ENCODE results near the gene SOX2. TPM values are rescaled to one million over a fixed set of nuclear protein-coding genes. Genes with fewer than 3 reads are reported as not detected.

SOX2 gene
- total RNA-seq, 1 experiment from 2014 or later, result 307 TPM

DNA sequence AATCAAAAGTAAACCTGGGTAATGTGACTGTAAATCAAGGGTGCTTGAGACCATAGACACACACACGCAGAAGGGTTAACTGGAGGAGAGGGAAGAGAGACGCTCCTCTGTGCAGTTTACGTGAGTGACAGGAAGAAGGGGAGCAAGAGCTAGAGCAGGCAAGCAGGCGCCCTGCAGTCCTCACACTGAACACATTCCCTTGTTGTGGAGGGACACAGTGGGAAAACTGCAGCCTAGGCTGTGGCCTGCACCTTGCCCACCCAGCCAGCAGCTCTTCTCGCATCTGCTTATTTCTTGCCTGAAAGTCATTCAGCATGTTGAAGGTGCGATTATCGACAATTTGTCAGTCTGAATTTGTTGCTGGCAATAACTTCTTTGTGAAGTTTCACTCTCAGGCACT, 24.2 kb downstream of the SOX2 start:
- no peak overlapping the region for H3T11ph ChIP-seq (ENCODE audit: low read length)
- no peak overlapping the region for H2BK20ac ChIP-seq (ENCODE audit: low read depth, low read length, poor library complexity, severe bottlenecking)
- H3K4me1 ChIP-seq (ENCODE audit: insufficient read depth, low read length), result peaks cover 5% of the 10 kb centered on the region; the same call in 1 of the 2 replicates
- Mint-ChIP-seq H3K4me3 (no peak overlapping the region), H3K4me1 (peaks cover 35% of the 10 kb centered on the region in 2 experiments), H3K27ac (no peak overlapping the region; a peak in 1 of 7 replicates), H3K36me3 (ENCODE audit: insufficient read depth in 1 of 3, low read depth in 3 of 3) (no peaks in the 10 kb centered on the region; a peak in 1 of 7 replicates), H3K9me3 (no peaks in the 10 kb centered on the region), H3K27me3 (ENCODE audit: low read depth) (peaks cover 29% of the 10 kb centered on the region)
- peaks cover 3% of the 10 kb centered on the region for H3K23me2 ChIP-seq (ENCODE audit: insufficient read length, low read depth, low read length, poor library complexity, severe bottlenecking)
- no peak for DNase-seq
- no peak overlapping the region for H3K4me2 ChIP-seq (ENCODE audit: insufficient read depth, insufficient read length, low read length)
- H3K9me3 ChIP-seq (ENCODE audit: control insufficient read depth, low read depth, low read length), result no peaks in the 10 kb centered on the region
- no peak overlapping the region for H3K56ac ChIP-seq (ENCODE audit: insufficient read length, low read depth, low read length)
- H4K91ac ChIP-seq (ENCODE audit: insufficient read length, low read depth, low read length), result no peak overlapping the region
- H2AK5ac ChIP-seq (ENCODE audit: insufficient read length, low read length), result no peak overlapping the region
- no peak overlapping the region for H4K8ac ChIP-seq (replicated peaks; ENCODE audit: insufficient read length, low read depth, low read length)
- TF ChIP-seq CTCF (conservative IDR thresholded peaks at IDR 0.05), result no peak
- no peak overlapping the region for H2BK15ac ChIP-seq (ENCODE audit: low read depth, low read length)
- H4K20me1 ChIP-seq (ENCODE audit: control insufficient read depth, insufficient read depth, insufficient read length), result no peaks in the 10 kb centered on the region
- H2BK12ac ChIP-seq (ENCODE audit: insufficient read length, low read depth, low read length), result no peak overlapping the region
- no peak overlapping the region for H2BK120ac ChIP-seq (ENCODE audit: low read depth, low read length, poor library complexity, severe bottlenecking)
- no CpG with 5 or more reads among the region's 7 CpGs for WGBS (ENCODE audit: extremely low coverage, insufficient read length, low lambda C conversion rate)
- H2BK5ac ChIP-seq (ENCODE audit: insufficient read length, low read length), result no peak overlapping the region
- H3K27ac ChIP-seq (ENCODE audit: insufficient read length, low read depth, low read length), result no peak overlapping the region
- no peak overlapping the region for H3K18ac ChIP-seq (ENCODE audit: insufficient read length, low read depth, low read length)
- H3K4ac ChIP-seq (ENCODE audit: low read depth, low read length), result no peak overlapping the region
- no peak overlapping the region for H4K5ac ChIP-seq (ENCODE audit: insufficient read length, low read depth, low read length)
- H3K23ac ChIP-seq (ENCODE audit: insufficient read length, low read depth, low read length), result no peak overlapping the region
- H3K79me1 ChIP-seq (ENCODE audit: insufficient read depth, low read depth, low read length, poor library complexity, severe bottlenecking), result no peaks in the 10 kb centered on the region
- no peaks in the 10 kb centered on the region for H3K79me2 ChIP-seq (ENCODE audit: insufficient read depth, low read length)
- peaks cover 3% of the 10 kb centered on the region; the same call in 1 of the 2 replicates for H3K27me3 ChIP-seq (ENCODE audit: insufficient read depth, low read length)
- no peak overlapping the region for H2AFZ ChIP-seq (ENCODE audit: low read length)
- H3K9ac ChIP-seq (ENCODE audit: extremely low read depth, insufficient read length, low read length), result no peak overlapping the region
- no peak overlapping the region for H3K14ac ChIP-seq (ENCODE audit: insufficient read depth, low read length)

Data from H9 (cell line).